ENCODE results near the gene CENPP. TPM values are rescaled to one million over a fixed set of nuclear protein-coding genes. Genes with fewer than 3 reads are reported as not detected.

CENPP gene
- total RNA-seq, 1 donor from 2014 or later: 1.6 TPM

DNA sequence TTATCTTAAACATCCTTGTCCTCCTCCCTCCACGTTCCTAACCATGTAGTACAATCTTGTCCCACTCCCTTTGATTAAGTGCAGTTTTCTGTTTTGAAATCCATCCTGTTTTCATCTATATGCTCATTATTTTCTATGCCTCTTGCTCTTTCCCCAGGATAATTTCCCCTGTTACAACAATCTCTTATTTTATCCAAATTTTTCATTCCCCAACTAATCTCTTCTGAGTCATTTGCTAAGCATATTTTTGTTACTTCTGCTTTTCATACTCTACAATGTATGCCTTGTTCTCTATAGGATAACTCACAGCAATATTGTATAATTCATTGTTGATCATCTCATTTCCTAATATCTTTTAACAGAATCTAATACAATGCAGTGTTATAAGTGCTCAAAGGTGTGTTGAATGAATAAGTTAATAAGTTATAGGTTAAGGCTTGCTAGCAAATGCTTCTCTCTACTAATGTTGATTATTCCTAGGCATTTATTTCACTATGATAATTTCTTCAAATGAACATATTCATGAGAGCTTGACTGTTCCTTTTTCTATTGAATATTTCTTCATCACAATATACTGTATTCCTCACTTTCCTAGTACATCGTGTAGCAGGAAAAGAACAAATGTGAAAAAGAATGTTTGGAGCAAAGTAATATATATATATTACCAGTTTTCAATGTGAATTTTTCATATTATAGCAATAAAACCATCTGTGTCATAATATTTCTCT lies 97.0 kb downstream of the CENPP start:
- DNase-seq (ENCODE audit: low read depth in 2 of 2): no peak

DNA sequence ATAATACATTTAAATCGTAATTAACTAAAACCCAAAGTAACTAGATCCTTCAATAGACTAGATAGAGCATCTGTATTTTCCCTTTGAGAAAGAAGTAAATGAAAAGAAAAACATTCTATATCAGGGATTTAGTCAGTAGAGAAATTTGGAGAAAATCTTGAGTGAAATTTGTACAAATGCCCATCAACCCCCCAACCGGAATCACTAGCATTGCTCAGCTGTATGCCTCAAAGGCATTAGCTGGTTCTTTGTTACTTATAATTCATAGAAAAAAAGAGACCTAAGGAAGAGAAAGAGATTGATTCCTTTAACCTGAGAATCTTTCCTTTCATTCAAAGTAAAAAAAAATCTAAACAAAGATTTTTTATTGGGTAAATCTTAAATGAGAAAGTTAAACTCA lies 97.9 kb downstream of the CENPP start:
- DNase-seq (ENCODE audit: low read depth in 2 of 2): no peak

DNA sequence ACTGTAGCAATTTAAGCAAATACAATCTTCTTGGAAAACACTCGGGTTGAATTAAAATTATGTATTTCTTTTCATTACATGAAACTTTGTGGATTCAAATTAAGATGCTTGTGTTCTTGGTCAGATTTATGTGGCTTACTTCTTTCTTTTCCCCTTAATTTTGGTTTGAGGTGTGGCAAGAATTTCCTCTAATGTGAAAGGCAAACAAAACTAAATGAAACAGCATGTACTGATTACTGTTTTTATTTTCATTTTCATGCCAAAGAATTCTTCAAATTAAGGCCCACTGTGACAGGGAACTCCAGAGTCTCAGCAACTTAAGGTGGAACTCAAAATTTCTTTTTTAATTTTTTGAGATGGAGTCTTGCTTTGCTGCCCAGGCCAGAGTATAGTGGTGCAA lies 98.6 kb downstream of the CENPP start, which contains the start of gene OMD:
Gene OMD, minus strand, starts transcription at position 132 of the 400 bp plus-strand sequence. CDS start 6,913 bp downstream, outside the sequence.
- no peak for DNase-seq (ENCODE audit: low read depth in 2 of 2)

DNA sequence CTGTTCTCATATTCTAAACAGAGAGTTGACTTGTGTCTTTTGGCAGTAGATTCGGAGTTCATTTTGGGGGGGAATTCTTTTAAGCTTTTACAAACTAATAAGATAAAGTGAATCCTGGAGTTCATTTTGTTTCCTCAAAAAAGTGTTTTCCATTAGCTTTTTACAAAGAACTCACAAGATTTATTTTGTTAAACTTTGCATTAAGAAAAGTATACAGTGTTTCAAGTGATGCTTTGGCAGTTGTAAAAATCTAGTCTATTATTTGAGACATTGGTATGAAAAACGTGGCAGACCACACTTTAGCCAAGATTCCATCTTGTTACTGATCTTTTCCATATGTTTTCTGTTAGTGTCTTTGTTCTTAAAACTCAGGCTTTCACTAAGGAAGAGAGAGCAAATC lies 99.7 kb downstream of the CENPP start:
- no peak for DNase-seq (ENCODE audit: low read depth in 2 of 2)

DNA sequence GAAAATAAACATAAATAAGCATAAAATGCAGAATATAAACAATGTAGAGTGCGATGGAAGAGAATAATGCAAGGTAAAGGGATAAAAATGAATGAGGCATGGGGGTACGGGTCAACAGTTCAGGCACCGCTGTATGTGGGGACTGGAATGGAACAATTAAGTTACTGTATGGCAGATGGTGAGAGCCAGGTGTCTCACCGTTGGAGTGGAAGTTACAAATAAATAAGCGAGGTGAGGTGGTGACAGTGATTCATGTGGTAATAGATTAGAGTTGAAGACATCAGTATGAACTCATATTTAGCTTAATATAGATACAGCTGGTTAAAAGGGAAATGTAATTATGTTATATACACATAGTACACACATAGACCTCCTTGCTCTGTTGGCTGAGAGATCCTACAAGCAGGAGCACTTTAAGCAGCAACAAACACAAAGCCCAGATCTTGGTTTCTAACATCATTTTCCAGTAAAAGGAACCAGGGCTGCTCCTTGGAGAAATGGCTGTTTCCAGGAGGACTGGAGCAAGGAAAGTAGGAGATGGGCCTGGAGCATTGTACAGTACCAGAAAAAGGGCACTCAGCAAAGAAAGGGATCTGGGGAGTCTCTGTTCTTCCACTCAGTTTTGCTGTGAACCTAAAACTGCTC lies 100.9 kb downstream of the CENPP start:
- DNase-seq (ENCODE audit: low read depth in 2 of 2): no peak

DNA sequence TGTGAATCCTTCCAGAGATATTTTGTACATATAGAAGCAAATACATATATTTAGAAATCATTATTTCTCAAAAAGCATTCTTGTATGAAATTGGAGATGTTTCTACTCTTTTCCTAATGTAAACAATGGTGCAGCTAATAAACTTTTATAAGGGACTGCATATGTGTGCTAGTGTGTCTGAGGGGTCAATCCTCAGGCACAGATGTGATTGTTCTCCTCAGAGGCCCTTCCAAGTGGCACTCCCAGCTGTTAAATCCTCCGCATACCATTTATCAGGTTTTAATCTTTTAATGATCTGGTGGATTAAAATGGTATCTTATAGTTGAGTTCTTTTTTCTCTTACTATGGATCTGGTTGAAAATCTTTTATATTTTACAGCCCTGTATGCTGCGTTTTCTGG lies 104.1 kb downstream of the CENPP start:
- no peak for DNase-seq (ENCODE audit: low read depth in 2 of 2)

DNA sequence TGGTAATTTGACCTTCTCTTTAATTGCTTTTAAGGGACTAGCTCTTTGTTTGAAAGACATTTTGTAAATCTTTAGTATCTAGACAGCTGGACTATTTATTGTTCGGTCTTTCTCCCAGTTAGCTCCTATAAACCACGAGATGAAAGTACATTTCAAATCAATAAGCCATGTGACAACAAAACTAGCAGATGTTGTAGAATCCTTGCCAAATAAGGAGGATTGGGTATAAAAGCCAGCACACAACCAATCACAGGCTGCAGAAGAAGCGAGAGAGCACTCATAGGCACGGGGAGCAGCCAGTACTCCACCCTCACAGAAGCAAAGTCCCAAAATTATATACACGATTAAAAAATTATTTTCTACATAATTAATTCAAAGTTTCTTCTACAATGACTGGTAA lies 106.6 kb downstream of the CENPP start:
- DNase-seq (ENCODE audit: low read depth in 2 of 2): no peak

DNA sequence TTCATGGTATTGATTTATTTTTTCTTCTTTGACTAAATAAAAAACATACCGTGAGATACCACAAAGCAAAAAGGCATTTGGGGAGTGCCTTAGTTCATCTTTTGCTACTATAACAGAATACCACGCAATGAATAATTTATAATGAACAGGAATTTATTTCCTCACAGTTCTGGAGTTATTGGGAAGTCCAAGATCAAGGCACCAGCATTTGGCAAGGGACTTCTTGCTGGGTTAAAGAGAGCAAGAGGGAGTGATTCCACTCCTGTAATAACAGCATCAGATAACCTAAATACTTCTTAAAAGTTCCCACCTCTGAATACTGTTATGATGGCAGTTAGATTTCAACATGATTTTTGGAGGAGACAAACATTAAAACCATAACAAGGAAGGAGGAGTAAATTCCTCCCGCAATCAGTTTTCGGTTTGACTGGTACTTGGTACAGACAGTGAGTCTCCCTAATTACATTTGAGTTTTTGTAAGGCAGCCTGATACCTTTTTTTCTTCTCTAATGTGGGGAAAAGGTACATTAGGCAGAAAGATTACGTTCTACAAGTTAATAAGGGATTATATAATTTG lies 107.3 kb downstream of the CENPP start:
- no peak for DNase-seq (ENCODE audit: low read depth in 2 of 2)

DNA sequence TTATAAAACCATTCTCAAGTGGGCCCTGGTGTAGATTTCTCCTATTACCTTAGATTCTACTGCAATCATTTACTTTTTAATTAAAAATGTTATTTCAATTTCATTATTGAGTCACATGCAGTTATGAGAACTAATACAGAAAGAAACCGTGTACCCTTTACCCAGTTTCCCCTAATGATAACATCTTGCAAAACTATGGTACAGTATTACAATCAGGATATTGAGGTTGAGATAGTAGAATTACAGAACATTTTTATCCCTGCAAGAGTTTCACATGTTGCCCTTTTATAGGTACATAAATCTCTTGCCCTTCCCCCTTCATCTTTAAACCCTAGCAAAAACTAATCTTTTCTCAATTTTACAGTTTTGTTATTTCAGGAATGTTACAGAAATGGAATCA lies 109.5 kb downstream of the CENPP start:
- no peak for DNase-seq (ENCODE audit: low read depth in 2 of 2)

DNA sequence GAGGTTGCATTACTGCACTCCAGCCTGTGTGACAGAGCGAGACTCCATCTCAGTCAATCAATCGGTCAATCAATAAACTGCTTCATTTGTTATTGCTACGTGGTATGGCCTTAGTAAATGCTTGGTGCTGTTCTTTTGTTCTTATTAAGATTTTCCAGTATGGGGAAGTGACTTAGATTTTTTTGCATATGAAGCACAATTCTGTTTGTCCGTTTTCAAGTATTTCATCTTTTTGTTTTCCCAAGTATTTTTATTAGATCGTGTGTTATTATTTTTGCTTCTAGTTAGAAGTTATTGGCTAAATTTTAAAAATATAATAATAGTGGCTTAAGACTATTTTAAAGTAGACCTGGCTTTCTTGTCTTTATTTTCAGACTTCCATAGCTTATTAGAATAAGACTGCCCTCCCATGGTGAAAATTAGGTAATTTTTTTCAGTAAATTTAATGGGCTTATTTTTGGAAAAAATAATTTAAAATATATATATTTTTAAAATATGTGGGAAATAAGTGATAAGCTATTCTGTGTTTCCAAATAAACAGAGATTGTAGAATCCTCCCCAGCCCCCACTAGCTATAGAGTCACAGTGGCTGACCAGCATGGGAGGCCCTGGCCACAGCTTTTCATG lies 113.3 kb downstream of the CENPP start:
- DNase-seq (ENCODE audit: low read depth in 2 of 2): peak; percentile 23 to 47

DNA sequence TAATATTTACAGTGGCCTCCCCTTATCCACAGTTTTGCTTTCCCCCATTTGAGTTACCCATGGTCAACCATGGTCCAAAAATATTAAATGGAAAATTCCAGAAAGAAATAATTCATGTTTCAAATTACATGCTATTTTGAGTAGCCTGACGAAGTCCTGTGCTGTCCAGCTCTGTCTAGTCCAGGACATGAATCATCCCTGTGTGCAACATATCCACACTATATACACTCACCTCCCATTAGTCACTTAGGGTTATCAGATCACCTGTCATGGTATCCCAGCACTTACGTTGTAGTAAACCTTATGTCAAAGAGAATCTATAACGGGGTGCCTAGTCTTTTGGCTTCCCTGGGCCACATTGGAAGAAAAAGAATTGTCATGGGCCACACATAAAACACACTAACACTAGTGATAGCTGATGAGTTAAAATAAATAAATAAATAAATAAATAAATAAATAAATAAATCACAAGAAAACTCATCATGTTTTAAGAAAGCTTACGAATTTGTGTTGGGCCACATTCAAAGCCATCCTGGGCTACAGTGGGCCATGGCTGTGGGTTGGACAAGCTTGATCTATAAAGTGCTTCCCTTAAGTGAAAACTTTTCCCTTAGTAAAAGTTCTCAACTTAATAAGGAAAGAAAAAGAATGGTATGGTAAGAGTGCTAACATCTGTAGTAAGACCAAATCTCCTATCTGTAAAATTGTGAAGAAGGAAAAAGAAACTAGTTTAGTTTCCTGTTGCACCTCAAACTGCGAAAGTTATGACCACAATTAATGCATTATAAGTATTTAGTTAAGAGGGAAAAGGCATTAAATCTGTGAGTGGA lies 114.4 kb downstream of the CENPP start:
- DNase-seq (ENCODE audit: low read depth in 2 of 2): peak; percentile 55 to 84

DNA sequence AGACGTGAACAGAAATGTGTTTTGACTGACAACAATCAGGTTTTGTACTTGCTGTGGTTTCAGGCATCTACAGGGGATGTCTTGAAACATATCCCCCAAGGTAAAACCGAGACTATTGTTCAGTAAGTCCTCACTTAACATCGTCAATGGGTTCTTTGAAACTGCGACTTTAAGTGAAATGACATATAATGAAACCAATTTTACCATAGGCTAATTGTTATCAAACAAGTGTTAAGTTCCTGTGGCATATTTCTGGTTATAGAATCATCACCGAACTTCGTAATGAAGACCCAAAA lies 114.9 kb downstream of the CENPP start:
- DNase-seq (ENCODE audit: low read depth in 2 of 2): no peak

DNA sequence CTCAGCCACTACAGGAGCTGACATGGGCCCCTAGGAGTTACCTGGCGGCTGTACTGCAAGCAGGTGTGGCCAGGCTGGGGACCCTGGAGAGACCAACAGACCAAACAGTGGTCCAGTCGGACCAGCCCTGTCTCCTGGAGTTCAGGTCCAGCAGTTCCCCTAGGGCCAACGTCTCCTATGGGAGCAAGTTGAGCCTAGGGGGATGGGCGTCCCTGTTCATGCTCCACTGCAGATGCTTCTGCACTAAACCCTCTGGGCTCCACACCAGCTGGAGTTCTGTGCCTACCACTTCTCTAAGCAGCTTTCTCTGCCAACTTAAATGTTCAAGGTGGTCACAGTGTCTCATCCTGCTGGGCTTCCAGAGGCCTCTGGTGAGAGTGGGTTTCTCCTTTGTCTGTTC lies 119.1 kb downstream of the CENPP start:
- DNase-seq (ENCODE audit: low read depth in 2 of 2): no peak

DNA sequence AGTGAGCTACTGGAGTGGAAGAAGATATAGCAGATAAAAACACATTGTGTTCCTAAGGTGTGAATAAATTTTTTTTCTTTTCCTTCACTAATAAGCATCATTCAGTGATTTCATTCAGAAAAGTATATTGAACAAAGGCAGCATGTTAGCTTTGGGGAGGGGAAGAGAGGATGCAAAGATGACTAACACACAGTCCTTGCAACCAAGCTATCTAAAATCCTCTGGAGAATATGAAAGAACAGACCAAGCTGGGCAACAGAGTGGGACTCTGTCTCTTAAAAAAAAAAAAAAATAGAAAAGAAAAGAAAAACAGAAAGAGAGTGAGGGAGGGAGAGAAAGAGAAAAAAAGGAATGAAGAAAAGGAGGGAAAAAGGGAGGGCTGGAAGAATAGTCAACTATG lies 120.8 kb downstream of the CENPP start:
- no peak for DNase-seq (ENCODE audit: low read depth in 2 of 2)

DNA sequence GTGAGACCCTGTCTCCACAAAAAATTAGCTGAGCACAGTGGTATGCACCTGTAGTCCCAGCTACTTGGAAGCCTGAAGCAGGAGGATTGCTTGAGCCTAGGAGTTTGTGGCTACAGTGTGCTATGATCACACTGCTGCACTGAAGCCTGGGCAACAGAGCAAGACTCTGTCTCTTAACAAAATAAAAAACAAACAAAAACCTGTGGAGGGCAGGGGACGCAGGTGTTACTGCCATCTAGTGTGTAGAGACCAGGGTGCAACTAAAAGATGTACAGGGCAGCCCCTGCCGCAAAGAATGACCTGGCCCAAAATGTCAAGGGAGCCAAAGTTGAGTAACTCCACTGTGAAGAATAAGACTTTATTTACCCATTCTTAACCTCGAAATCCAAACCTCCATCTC lies 129.5 kb downstream of the CENPP start:
- peak; percentile 17 to 19 for DNase-seq (ENCODE audit: low read depth in 2 of 2)

DNA sequence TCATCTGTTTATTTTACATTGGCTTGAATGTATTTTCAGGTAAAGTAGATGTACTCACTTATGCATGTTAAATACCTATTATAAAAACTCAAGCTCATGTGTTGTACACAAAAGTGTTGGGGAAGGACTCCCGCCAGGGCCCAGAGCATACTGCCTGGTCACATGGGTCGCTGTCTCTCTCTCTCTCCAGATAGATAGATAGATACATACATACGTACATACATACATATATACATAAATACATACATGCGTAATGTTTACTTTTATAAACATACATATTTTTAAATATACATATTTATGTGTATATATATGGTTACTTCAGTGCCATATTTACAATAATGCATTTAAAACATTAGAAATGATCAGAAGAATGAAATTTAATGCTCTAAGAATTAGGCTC lies 131.8 kb downstream of the CENPP start:
- no peak for DNase-seq (ENCODE audit: low read depth in 2 of 2)

DNA sequence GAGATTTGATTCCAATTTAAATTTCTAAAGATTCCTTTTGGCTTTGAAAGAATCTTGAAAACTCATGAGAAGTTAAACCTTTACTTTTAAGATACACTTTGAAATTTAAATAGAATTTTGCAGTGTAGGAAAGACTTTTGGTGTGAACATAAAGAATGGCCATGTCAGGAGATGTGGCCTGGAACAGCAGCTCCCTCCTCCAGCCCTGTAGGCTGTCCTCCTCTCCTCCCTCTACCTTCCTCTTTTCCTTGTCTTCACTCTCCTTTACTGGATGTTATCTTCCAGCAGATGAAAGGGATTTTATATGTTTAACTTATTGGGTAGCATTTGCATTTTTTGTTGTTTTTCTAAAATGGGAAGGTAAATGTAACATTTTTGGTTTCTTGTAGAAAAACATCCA lies 137.6 kb downstream of the CENPP start:
- DNase-seq (ENCODE audit: low read depth in 2 of 2): no peak

DNA sequence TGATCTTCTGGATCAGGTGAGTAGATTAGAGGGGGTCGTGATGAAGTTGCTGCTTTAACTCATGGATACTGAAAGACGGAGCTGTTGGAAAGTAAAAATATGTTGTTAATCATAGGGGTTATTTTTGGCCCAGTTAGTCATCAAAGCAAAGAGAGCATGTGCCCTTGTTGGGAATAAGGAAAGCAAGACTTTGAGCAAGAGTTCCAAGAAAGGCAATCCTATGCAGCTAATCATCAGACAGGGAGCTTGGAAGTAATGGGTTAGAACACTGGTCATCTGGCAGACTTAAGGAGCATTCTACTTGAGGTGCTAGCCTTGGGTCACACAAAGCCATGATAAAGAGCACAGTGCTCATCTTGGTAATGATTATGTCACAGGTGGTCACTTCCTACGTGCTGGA lies 138.2 kb downstream of the CENPP start:
- peak in 1 of 2 donors; percentile 50 for DNase-seq (ENCODE audit: low read depth in 2 of 2)

DNA sequence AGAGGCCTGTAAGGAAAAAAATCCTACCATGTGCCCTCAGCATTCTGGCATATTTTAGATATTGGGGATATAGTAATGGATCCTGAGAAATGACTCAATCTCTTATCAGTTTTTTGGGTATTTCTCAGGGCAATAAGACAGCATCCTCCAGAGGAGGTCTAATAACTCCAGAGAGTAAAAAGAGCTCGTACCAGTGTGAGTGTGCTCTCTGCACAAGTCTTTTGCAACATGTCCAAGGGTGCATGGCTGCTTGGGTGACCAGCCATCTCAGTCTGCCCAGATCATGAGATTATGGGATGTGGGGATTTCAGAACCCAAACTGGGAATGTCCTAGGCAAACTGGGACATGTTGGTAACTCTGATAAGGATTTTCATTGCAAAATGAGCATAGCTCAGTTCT lies 141.3 kb downstream of the CENPP start:
- no peak for DNase-seq (ENCODE audit: low read depth in 2 of 2)

DNA sequence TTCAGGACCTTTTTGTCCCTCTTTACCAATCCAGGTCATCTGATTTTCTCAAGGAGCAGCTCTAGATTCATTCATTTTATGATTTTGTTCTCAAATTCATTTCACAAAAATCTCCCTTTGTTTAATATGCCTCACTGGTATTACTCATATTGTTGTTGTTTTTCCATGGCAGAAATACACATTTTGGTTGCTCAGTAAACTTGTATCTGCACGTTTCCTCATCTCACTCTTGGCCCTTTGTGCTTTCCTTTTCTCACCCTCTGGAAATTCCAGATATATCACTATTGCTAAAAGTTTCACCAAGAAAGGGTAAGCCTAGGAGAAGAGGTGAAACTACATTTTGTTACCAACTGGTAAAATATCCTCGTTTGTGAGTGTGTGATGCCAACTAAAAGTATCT lies 141.8 kb downstream of the CENPP start:
- no peak for DNase-seq (ENCODE audit: low read depth in 2 of 2)

DNA sequence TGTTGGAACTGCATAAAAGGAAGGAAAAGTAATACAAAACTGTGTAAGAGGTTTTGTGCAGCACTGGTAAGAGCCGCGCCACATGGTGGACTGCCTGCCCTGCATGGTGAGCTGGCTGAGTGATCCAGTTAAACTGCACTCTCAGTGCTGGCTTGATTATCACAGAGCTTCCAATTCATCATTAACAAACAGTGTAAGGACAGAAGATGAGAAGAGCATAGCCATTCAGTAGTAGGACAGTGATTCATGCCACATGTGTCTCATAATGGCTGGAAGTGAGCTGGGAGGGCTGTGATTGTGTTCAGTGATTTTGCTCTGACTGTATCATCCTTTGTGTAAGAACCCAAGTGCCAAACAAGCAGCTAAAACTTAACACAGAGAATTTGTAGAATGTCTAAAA lies 142.5 kb downstream of the CENPP start:
- no peak for DNase-seq (ENCODE audit: low read depth in 2 of 2)

DNA sequence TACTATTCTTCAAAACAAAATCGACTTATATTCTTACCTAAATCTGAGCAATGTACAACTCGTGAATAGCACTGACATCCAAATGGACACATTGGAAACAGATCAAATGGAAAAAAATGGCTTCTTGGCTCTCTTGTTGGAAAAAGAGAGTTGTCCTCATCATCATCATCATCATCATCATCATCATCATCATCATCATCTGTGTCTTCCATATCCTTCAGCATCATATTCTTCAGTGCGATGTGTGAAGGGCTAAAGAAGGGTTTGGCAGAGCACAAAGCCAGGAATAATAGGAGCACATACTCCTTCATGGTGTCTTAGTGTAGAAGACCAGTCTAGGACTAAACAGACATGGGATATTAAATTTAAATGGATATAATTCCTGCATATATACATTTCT lies 148.8 kb downstream of the CENPP start:
- DNase-seq (ENCODE audit: low read depth in 2 of 2): no peak

Measured in lung microvascular endothelial cell (primary cell).